ENCODE data around the gene ATP5F1E.

DNA sequence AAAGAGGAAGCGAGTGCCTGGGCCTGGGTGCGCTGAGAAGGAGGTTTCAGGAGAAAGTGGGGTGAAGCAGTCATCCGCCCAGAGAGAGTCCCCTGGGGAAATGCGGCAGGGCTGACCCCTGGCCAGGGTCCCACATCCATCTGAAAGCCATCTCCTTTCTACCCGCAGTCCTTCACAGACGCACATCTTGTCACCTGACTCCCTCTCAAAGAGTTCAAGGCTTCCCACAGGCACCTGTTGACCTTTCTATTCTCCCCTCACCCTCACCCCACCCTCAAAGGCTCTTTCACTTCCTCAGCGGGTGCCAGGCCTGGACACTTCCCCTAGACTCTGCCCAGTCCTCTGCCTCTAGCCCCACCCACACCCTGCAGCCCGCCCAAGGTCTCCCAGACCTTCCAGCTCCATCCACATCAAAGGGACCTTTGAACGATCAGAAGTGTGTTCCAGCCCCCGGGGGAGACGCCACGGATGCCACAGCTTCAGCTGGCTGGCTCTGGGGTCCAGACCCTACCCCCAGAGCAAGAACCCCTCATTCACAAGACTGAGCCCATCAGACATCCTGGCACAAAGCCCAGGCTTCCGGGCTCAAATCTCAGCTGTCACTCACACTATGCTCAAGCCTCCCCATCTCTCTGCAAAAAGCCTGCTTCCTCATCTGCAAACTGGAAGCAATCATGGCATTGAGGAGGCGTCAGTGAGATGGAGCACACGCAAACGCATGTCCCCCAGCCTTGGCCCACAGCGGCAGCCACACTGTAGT is 27.2 kb downstream of the ATP5F1E start:
- no peak for TF ChIP-seq LARP7 (IDR thresholded peaks at IDR 0.05)
- TF ChIP-seq, protein P1, sequence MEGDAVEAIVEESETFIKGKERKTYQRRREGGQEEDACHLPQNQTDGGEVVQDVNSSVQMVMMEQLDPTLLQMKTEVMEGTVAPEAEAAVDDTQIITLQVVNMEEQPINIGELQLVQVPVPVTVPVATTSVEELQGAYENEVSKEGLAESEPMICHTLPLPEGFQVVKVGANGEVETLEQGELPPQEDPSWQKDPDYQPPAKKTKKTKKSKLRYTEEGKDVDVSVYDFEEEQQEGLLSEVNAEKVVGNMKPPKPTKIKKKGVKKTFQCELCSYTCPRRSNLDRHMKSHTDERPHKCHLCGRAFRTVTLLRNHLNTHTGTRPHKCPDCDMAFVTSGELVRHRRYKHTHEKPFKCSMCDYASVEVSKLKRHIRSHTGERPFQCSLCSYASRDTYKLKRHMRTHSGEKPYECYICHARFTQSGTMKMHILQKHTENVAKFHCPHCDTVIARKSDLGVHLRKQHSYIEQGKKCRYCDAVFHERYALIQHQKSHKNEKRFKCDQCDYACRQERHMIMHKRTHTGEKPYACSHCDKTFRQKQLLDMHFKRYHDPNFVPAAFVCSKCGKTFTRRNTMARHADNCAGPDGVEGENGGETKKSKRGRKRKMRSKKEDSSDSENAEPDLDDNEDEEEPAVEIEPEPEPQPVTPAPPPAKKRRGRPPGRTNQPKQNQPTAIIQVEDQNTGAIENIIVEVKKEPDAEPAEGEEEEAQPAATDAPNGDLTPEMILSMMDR (IDR thresholded peaks at IDR 0.05 in 2 of 3, conservative IDR thresholded peaks at IDR 0.05 in 1 of 3; ENCODE audit: control insufficient read depth in 2 of 3, extremely low read depth in 1 of 3, insufficient read depth in 1 of 3, low read depth in 3 of 3, low read length in 3 of 3): no peak
- TF ChIP-seq POLR2A (IDR thresholded peaks at IDR 0.05; ENCODE audit: low read depth, low read length): peak; percentile 85
- 0 out of 2 replicates have a peak, but pooled peaks have one; percentile 38 for TF ChIP-seq E2F4 (IDR thresholded peaks at IDR 0.05; ENCODE audit: low read depth, low read length)
- TF ChIP-seq MEF2A (IDR thresholded peaks at IDR 0.05; ENCODE audit: insufficient read depth, low read depth, low read length): no peak
- TF ChIP-seq HSF1 (IDR thresholded peaks at IDR 0.05; ENCODE audit: low read depth, low read length): peak; percentile 33; the same call in 1 of the 2 replicates
- TF ChIP-seq JUND (IDR thresholded peaks at IDR 0.05; ENCODE audit: low read depth, low read length): no peak
- peak; percentile 58; the same call in 1 of the 2 replicates for TF ChIP-seq RCOR1 (conservative IDR thresholded peaks at IDR 0.05; ENCODE audit: low read depth, low read length)

Measured in GM12878 (cell line).